GM12892 (cell line): ENCODE measurements around the gene GOSR1.

Source experiments
- POLR2AphosphoS5 ChIP-seq: IDR thresholded peaks from 2 replicates; pipeline ENCODE4 v1.6.1; 2011; ENCODE audit warnings: low read depth, low read length, control low read depth
- TAF1 ChIP-seq: IDR thresholded peaks from 2 replicates; pipeline ENCODE4 v1.6.1; 2011; ENCODE audit warnings: low read depth, mild to moderate bottlenecking, control low read depth, low read length, borderline replicate concordance

DNA sequence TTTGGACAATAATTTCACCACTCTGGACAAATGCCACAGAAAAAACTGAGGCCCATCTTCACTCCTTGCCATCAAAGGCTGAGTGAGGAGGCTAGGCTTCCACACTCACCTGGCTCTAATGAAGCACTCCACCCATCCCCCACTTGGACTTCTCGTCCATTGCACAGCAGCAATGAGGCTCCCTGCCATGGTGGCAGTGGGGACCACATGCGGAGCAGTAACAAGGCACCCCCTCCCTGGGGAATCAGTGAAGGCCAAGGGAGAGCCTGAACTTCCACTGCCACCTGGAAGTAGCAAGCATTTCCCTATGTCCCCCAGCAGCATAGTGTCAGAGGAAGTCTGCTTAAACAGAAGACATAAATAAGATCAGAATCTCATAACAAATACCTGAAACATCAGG is 2.0 kb upstream of the GOSR1 start:
- no peak for TF ChIP-seq POLR2AphosphoS5
- no peak for TF ChIP-seq TAF1
